Activated CD4-positive, alpha-beta T cell treated with anti-CD3 and anti-CD28 coated beads, Interleukin-2, amount 10 ng/mL, durations not matched to agents 7 days and 5 days (primary cell): ENCODE results near the gene CCDC186. TPM values are rescaled to one million over a fixed set of nuclear protein-coding genes. Genes with fewer than 3 reads are reported as not detected.

Experiments
- CTCF ChIA-PET: fragments of 350-600 bp; sonication (Branson Sonifier 250); formaldehyde crosslinking; loops from one replicate; lab custom pipeline; 2021; ENCODE audit warnings: antibody characterized with exemption; lab: Charles Lee
- POLR2A ChIA-PET: fragments of 350-600 bp; sonication (Branson Sonifier 250); formaldehyde crosslinking; loops from one replicate; lab custom pipeline; 2021; ENCODE audit warnings: antibody characterized with exemption; lab: Charles Lee
- DNase-seq: peaks from one replicate; pipeline ENCODE4 v3.0.0-alpha.2; 2020
- H3K27ac Mint-ChIP-seq: one replicate; pipeline ENCODE4 v1.8.0; 2021; ENCODE audit warnings: mild to moderate bottlenecking, moderate library complexity, mixed read lengths
- H3K27me3 Mint-ChIP-seq: one replicate; pipeline ENCODE4 v1.8.0; 2021; ENCODE audit warnings: mixed read lengths
- H3K36me3 Mint-ChIP-seq: one replicate; pipeline ENCODE4 v1.8.0; 2021; ENCODE audit warnings: low read depth, mixed read lengths
- H3K4me1 Mint-ChIP-seq: one replicate; pipeline ENCODE4 v1.8.0; 2021; ENCODE audit warnings: mixed read lengths
- H3K4me3 Mint-ChIP-seq: one replicate; pipeline ENCODE4 v1.8.0; 2021; ENCODE audit warnings: mild to moderate bottlenecking, moderate library complexity, mixed read lengths
- H3K9me3 Mint-ChIP-seq: one replicate; pipeline ENCODE4 v1.8.0; 2021; ENCODE audit warnings: mixed read lengths
- total RNA-seq, 2 experiments: library from RNA; stranded (reverse); gene quantifications; one replicate each; pipeline ENCODE4 v1.2.3, GENCODE V29; 2021

The CCDC186 gene
- total RNA-seq, result 10 to 100 TPM; 16.0 to 18.6 TPM

GRCh38 chr10:114173921-114174694, at the start of gene CCDC186:
Gene CCDC186 (minus strand): TSS chr10:114174203. CDS start chr10:114163268, 10,935 bp downstream.
- peak within 1 kb of the TSS; percentile 90 for H3K4me3 Mint-ChIP-seq
- H3K9me3 Mint-ChIP-seq, result peaks cover 5% of the 10 kb centered on the region
- peaks cover 17% of the 10 kb centered on the region for H3K36me3 Mint-ChIP-seq
- CTCF ChIA-PET, result interaction anchor here (0.6 kb wide), 1 partner anchor 232 kb away, joined by 3 read pairs; no protein-coding TSS in a partner anchor
- peaks cover 34% of the 10 kb centered on the region for H3K4me1 Mint-ChIP-seq
- H3K27me3 Mint-ChIP-seq, result peaks cover 16% of the 10 kb centered on the region
- POLR2A ChIA-PET, result interaction anchor here (0.7 to 0.8 kb wide), 2 partner anchors 42 to 1507 kb away, joined by 3 to 5 read pairs; no protein-coding TSS in a partner anchor
- peak; percentile 98 for DNase-seq
- peak within 1 kb of the TSS; percentile 96 for H3K27ac Mint-ChIP-seq

- DNase-seq, result no peak
- no peak overlapping the region for H3K27ac Mint-ChIP-seq
- no peaks in the 10 kb centered on the region for H3K9me3 Mint-ChIP-seq
- POLR2A ChIA-PET, result no interaction called here
- CTCF ChIA-PET, result no interaction called here
- H3K4me1 Mint-ChIP-seq, result no peaks in the 10 kb centered on the region
- no peak overlapping the region for H3K4me3 Mint-ChIP-seq
- H3K36me3 Mint-ChIP-seq, result no peaks in the 10 kb centered on the region
- H3K27me3 Mint-ChIP-seq, result peaks cover 35% of the 10 kb centered on the region
Measured at GRCh38 chr10:114223066-114223465, 49.1 kb upstream of the CCDC186 start.

- CTCF ChIA-PET, result interaction anchor here (1.3 kb wide), 1 partner anchor 8 kb away, joined by 4 read pairs; no protein-coding TSS in a partner anchor
- no peak for DNase-seq
- H3K36me3 Mint-ChIP-seq, result no peaks in the 10 kb centered on the region
- POLR2A ChIA-PET, result no interaction called here
- H3K4me1 Mint-ChIP-seq, result no peaks in the 10 kb centered on the region
- no peak overlapping the region for H3K27ac Mint-ChIP-seq
- H3K27me3 Mint-ChIP-seq, result peaks cover 39% of the 10 kb centered on the region
- H3K9me3 Mint-ChIP-seq, result no peaks in the 10 kb centered on the region
- no peak overlapping the region for H3K4me3 Mint-ChIP-seq
Measured at GRCh38 chr10:114221235-114221634, 47.2 kb upstream of the CCDC186 start.

GRCh38 chr10:114220281-114220680, 46.3 kb upstream of the CCDC186 start:
- H3K4me1 Mint-ChIP-seq, result no peaks in the 10 kb centered on the region
- H3K27ac Mint-ChIP-seq, result no peak overlapping the region
- no peak overlapping the region for H3K4me3 Mint-ChIP-seq
- no peaks in the 10 kb centered on the region for H3K36me3 Mint-ChIP-seq
- no peaks in the 10 kb centered on the region for H3K9me3 Mint-ChIP-seq
- POLR2A ChIA-PET, result no interaction called here
- no peak for DNase-seq
- H3K27me3 Mint-ChIP-seq, result peaks cover 37% of the 10 kb centered on the region
- CTCF ChIA-PET, result no interaction called here

- CTCF ChIA-PET, result no interaction called here
Measured at GRCh38 chr10:114215033-114215432, 41.0 kb upstream of the CCDC186 start.

GRCh38 chr10:114212153-114212552, 38.1 kb upstream of the CCDC186 start:
- Mint-ChIP-seq H3K4me1 (no peaks in the 10 kb centered on the region), H3K36me3 (no peaks in the 10 kb centered on the region), H3K4me3 (no peak overlapping the region), H3K27ac (no peak overlapping the region), H3K9me3 (no peaks in the 10 kb centered on the region), H3K27me3 (peaks cover 27% of the 10 kb centered on the region)
- POLR2A ChIA-PET, result no interaction called here
- no peak for DNase-seq
- CTCF ChIA-PET, result no interaction called here

More at GRCh38 chr10:114215033-114215432, 41.0 kb upstream of the CCDC186 start:
- POLR2A ChIA-PET, result no interaction called here
- Mint-ChIP-seq H3K4me3 (no peak overlapping the region), H3K9me3 (no peaks in the 10 kb centered on the region), H3K27ac (no peak overlapping the region), H3K36me3 (no peaks in the 10 kb centered on the region), H3K27me3 (peaks cover 26% of the 10 kb centered on the region), H3K4me1 (no peaks in the 10 kb centered on the region)
- no peak for DNase-seq

GRCh38 chr10:114208351-114208750, 34.3 kb upstream of the CCDC186 start:
- ChIA-PET POLR2A (no interaction called here), CTCF (interaction anchor here (0.7 kb wide), 1 partner anchor 1928 kb away, joined by 10 read pairs; no protein-coding TSS in a partner anchor)
- H3K4me3 Mint-ChIP-seq, result no peak overlapping the region
- no peak overlapping the region for H3K27ac Mint-ChIP-seq
- H3K4me1 Mint-ChIP-seq, result no peaks in the 10 kb centered on the region
- H3K9me3 Mint-ChIP-seq, result no peaks in the 10 kb centered on the region
- DNase-seq, result no peak
- H3K36me3 Mint-ChIP-seq, result no peaks in the 10 kb centered on the region
- peaks cover 25% of the 10 kb centered on the region for H3K27me3 Mint-ChIP-seq

DNA sequence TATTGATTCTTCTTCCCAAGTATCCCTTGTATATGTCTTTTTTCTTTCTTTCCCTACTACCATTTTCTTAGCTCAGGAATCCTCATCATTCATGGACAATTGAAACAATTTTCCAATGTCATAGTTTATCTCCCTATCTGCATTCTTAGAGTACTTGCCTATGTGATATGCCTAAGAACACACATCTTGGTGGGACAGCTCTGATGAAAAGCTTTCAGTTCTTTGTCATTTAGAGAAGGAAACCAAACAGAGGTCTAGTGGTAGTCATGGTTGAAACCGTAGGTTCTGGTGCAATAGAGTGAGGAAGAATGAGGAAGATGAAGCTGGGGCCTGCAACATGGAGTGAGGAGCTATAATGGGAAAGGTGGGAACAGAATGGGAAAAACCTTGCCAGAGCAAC, 33.3 kb upstream of the CCDC186 start:
- ChIA-PET CTCF (interaction anchor here (0.5 to 0.7 kb wide), 3 partner anchors 150 to 371 kb away, joined by 3 to 6 read pairs (median 3); no protein-coding TSS in a partner anchor), POLR2A (no interaction called here)
- Mint-ChIP-seq H3K36me3 (no peaks in the 10 kb centered on the region), H3K4me3 (no peak overlapping the region), H3K9me3 (no peaks in the 10 kb centered on the region), H3K27ac (no peak overlapping the region), H3K27me3 (peaks cover 20% of the 10 kb centered on the region), H3K4me1 (no peaks in the 10 kb centered on the region)
- no peak for DNase-seq

- no peaks in the 10 kb centered on the region for H3K36me3 Mint-ChIP-seq
- no peaks in the 10 kb centered on the region for H3K4me1 Mint-ChIP-seq
- H3K9me3 Mint-ChIP-seq, result no peaks in the 10 kb centered on the region
- no peak for DNase-seq
- H3K4me3 Mint-ChIP-seq, result no peak overlapping the region
- ChIA-PET POLR2A (no interaction called here), CTCF (interaction anchor here (0.6 to 0.7 kb wide), 4 partner anchors 26 to 205 kb away, joined by 3 read pairs; no protein-coding TSS in a partner anchor)
- peaks cover 18% of the 10 kb centered on the region for H3K27me3 Mint-ChIP-seq
- H3K27ac Mint-ChIP-seq, result no peak overlapping the region
Measured at GRCh38 chr10:114206902-114207301, 32.9 kb upstream of the CCDC186 start.

GRCh38 chr10:114202812-114203211, 28.8 kb upstream of the CCDC186 start:
- no peaks in the 10 kb centered on the region for H3K36me3 Mint-ChIP-seq
- no peak overlapping the region for H3K27ac Mint-ChIP-seq
- CTCF ChIA-PET, result no interaction called here
- no peaks in the 10 kb centered on the region for H3K9me3 Mint-ChIP-seq
- no peaks in the 10 kb centered on the region for H3K4me1 Mint-ChIP-seq
- no peak overlapping the region for H3K4me3 Mint-ChIP-seq
- no peak for DNase-seq
- H3K27me3 Mint-ChIP-seq, result peaks cover 23% of the 10 kb centered on the region
- POLR2A ChIA-PET, result interaction anchor here (0.6 kb wide), 1 partner anchor 230 kb away, joined by 4 read pairs; no protein-coding TSS in a partner anchor

GRCh38 chr10:114199239-114199638, 25.2 kb upstream of the CCDC186 start:
- Mint-ChIP-seq H3K36me3 (no peaks in the 10 kb centered on the region), H3K9me3 (no peaks in the 10 kb centered on the region), H3K4me1 (peaks cover 13% of the 10 kb centered on the region), H3K4me3 (no peak overlapping the region), H3K27me3 (peaks cover 43% of the 10 kb centered on the region), H3K27ac (no peak overlapping the region)
- ChIA-PET CTCF (interaction anchor here (0.6 kb wide), 1 partner anchor 21 kb away, joined by 3 read pairs; no protein-coding TSS in a partner anchor), POLR2A (no interaction called here)
- no peak for DNase-seq

GRCh38 chr10:114195079-114195478, 21.1 kb upstream of the CCDC186 start:
- no peak for DNase-seq
- Mint-ChIP-seq H3K4me3 (no peak overlapping the region), H3K36me3 (no peaks in the 10 kb centered on the region), H3K27ac (no peak overlapping the region), H3K9me3 (no peaks in the 10 kb centered on the region), H3K4me1 (peaks cover 13% of the 10 kb centered on the region), H3K27me3 (peaks cover 63% of the 10 kb centered on the region)
- CTCF ChIA-PET, result no interaction called here
- POLR2A ChIA-PET, result no interaction called here

DNA sequence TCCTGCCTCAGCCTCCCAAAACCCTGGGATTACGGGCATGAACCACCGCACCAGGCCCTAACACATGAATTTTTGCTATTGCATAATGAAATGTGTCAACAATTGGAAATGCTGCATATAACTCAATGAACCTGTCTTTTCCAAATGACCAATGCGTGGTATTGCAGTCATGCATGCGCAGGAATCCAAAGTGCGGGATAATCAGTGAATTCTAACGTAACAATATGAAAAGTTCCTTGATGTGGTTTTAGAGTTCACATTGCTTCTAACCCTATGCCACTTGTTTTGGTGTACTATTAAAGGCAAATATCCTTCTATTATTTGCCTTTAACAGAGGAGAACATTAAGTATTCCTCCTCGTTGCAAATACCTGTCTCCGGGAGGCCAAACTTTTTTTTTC, 15.7 kb upstream of the CCDC186 start:
- CTCF ChIA-PET, result no interaction called here
- H3K27me3 Mint-ChIP-seq, result peaks cover 62% of the 10 kb centered on the region
- POLR2A ChIA-PET, result no interaction called here
- no peaks in the 10 kb centered on the region for H3K36me3 Mint-ChIP-seq
- H3K4me1 Mint-ChIP-seq, result peaks cover 2% of the 10 kb centered on the region
- DNase-seq, result no peak
- H3K9me3 Mint-ChIP-seq, result no peaks in the 10 kb centered on the region
- H3K27ac Mint-ChIP-seq, result no peak overlapping the region
- H3K4me3 Mint-ChIP-seq, result no peak overlapping the region
